GM12878 (cell line): ENCODE data around the gene RPGRIP1L.

ENCODE experiments used
- CTCF ChIP-seq, 3 experiments: IDR thresholded peaks in 2 of 3; conservative IDR thresholded peaks in 1 of 3; 2 replicates each; pipeline ENCODE4 v1.5.1; 2011; ENCODE audit warnings: low read depth in 3 of 3, low read length in 3 of 3, mild to moderate bottlenecking in 3 of 3, control low read depth in 2 of 3, moderate library complexity in 2 of 3, inconsistent platforms in 1 of 3, mixed read lengths in 1 of 3; ENCODE audit not compliant: control insufficient read depth in 2 of 3, insufficient read depth in 1 of 3; ENCODE audit errors: extremely low read depth in 1 of 3
- EP300 ChIP-seq, 2 experiments: fragments of 150-350 bp in 1 of 2; IDR thresholded peaks; 2 replicates each; pipeline ENCODE4 v1.6.1; 2011 to 2012; ENCODE audit warnings: low read depth in 2 of 2, low read length in 2 of 2, borderline replicate concordance in 1 of 2, improper control_type of control experiment in 1 of 2, inconsistent platforms in 1 of 2; ENCODE audit not compliant: control insufficient read depth in 1 of 2
- POLR2AphosphoS5 ChIP-seq: IDR thresholded peaks from 2 replicates; pipeline ENCODE4 v1.6.1; 2011; ENCODE audit warnings: mild to moderate bottlenecking, low read length, inconsistent platforms
- RUNX3 ChIP-seq: IDR thresholded peaks from 2 replicates; pipeline ENCODE4 v1.6.1; 2012; ENCODE audit warnings: low read length, inconsistent platforms
- SREBF2 ChIP-seq: IDR thresholded peaks from 2 replicates; pipeline ENCODE4 v1.6.1; 2012; ENCODE audit warnings: mild to moderate bottlenecking, low read length
- TF ChIP-seq, protein P1 (sequence below): fragments of 450-650 bp; IDR thresholded peaks from 2 replicates; pipeline ENCODE4 v1.6.1; 2017; ENCODE audit warnings: mild to moderate bottlenecking, low read depth, inconsistent platforms; ENCODE audit not compliant: poor library complexity, severe bottlenecking

DNA sequence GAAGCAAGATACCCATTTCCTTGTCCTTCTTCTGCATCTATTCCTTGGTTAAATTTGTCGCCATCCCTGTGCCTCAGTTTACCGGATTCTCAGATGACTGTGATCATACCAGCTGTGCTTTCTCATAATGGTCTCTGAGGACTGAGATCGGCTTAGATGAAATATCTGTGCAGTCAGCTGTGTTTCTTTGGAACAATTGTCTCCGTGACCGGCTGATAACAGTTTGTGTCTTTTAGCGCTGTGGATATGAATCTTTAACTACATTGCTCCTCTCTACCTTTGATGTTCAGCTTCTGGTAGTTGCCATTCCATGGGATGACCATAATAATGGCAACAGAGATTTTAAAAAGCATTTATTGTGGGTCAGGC, 770 bp upstream of the RPGRIP1L start:
- TF ChIP-seq RUNX3 (no peak), EP300 (IDR thresholded peaks at IDR 0.05; ENCODE audit: borderline replicate concordance in 1 of 2, control insufficient read depth in 1 of 2, low read depth in 2 of 2, low read length in 2 of 2) (no peak), CTCF (IDR thresholded peaks at IDR 0.05 in 2 of 3, conservative IDR thresholded peaks at IDR 0.05 in 1 of 3; ENCODE audit: control insufficient read depth in 2 of 3, extremely low read depth in 1 of 3, insufficient read depth in 1 of 3, low read depth in 3 of 3, low read length in 3 of 3) (no peak), SREBF2 (no peak), POLR2AphosphoS5 (no peak)
- TF ChIP-seq, protein P1, sequence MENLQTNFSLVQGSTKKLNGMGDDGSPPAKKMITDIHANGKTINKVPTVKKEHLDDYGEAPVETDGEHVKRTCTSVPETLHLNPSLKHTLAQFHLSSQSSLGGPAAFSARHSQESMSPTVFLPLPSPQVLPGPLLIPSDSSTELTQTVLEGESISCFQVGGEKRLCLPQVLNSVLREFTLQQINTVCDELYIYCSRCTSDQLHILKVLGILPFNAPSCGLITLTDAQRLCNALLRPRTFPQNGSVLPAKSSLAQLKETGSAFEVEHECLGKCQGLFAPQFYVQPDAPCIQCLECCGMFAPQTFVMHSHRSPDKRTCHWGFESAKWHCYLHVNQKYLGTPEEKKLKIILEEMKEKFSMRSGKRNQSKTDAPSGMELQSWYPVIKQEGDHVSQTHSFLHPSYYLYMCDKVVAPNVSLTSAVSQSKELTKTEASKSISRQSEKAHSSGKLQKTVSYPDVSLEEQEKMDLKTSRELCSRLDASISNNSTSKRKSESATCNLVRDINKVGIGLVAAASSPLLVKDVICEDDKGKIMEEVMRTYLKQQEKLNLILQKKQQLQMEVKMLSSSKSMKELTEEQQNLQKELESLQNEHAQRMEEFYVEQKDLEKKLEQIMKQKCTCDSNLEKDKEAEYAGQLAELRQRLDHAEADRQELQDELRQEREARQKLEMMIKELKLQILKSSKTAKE = no peak
